ENCODE data around the gene HNRNPC.

HNRNPC gene

GRCh38 chr14:21201732-21202462, 67.3 kb downstream of the HNRNPC start:
- Histone ChIP-seq H3K27ac (ENCODE audit: low read depth, low read length, severe bottlenecking) (no peak overlapping the region), H3K36me3 (ENCODE audit: control insufficient read depth, insufficient read depth, low read length) (peaks cover 48% of the 10 kb centered on the region), H3K4me3 (ENCODE audit: extremely low read depth, insufficient read depth, low read length, poor library complexity, severe bottlenecking) (no peak overlapping the region), H3K4me1 (ENCODE audit: control insufficient read depth, insufficient read depth, low read length, poor library complexity, severe bottlenecking) (no peaks in the 10 kb centered on the region), H3K9me3 (ENCODE audit: control insufficient read depth, low read length) (no peaks in the 10 kb centered on the region)
- 81 to 86% methylated on average over 8 of the region's 12 CpGs for WGBS, 2 experiments (ENCODE audit: insufficient coverage in 2 of 2)

- 94 to 100% methylated on average over 3 to 4 of the region's 5 CpGs for WGBS, 2 experiments (ENCODE audit: insufficient coverage in 2 of 2)
- no peak overlapping the region for H3K4me3 ChIP-seq (ENCODE audit: extremely low read depth, insufficient read depth, low read length, poor library complexity, severe bottlenecking)
- no peak overlapping the region for H3K27ac ChIP-seq (ENCODE audit: low read depth, low read length, severe bottlenecking)
- no peaks in the 10 kb centered on the region for H3K9me3 ChIP-seq (ENCODE audit: control insufficient read depth, low read length)
- H3K36me3 ChIP-seq (ENCODE audit: control insufficient read depth, insufficient read depth, low read length), result peaks cover 38% of the 10 kb centered on the region
- H3K4me1 ChIP-seq (ENCODE audit: control insufficient read depth, insufficient read depth, low read length, poor library complexity, severe bottlenecking), result no peaks in the 10 kb centered on the region
Measured at GRCh38 chr14:21200752-21201461, 68.3 kb downstream of the HNRNPC start.

GRCh38 chr14:21199611-21200560, 69.4 kb downstream of the HNRNPC start:
- H3K9me3 ChIP-seq (ENCODE audit: control insufficient read depth, low read length), result no peaks in the 10 kb centered on the region
- no peak overlapping the region for H3K4me3 ChIP-seq (ENCODE audit: extremely low read depth, insufficient read depth, low read length, poor library complexity, severe bottlenecking)
- H3K36me3 ChIP-seq (ENCODE audit: control insufficient read depth, insufficient read depth, low read length), result peaks cover 28% of the 10 kb centered on the region
- H3K4me1 ChIP-seq (ENCODE audit: control insufficient read depth, insufficient read depth, low read length, poor library complexity, severe bottlenecking), result no peaks in the 10 kb centered on the region
- H3K27ac ChIP-seq (ENCODE audit: low read depth, low read length, severe bottlenecking), result no peak overlapping the region
- no CpG with 5 or more reads among the region's 3 CpGs for WGBS, 2 experiments (ENCODE audit: insufficient coverage in 2 of 2)

- no peak overlapping the region for H3K4me3 ChIP-seq (ENCODE audit: extremely low read depth, insufficient read depth, low read length, poor library complexity, severe bottlenecking)
- WGBS, 2 experiments (ENCODE audit: insufficient coverage in 2 of 2), result 100% methylated on average over 1 of the region's 2 CpGs; no CpG with 5 or more reads in 1 of the 2 experiments
Measured at GRCh38 chr14:21197418-21198205, 71.6 kb downstream of the HNRNPC start.

GRCh38 chr14:21194597-21194996, 74.6 kb downstream of the HNRNPC start:
- no peaks in the 10 kb centered on the region for H3K9me3 ChIP-seq (ENCODE audit: control insufficient read depth, low read length)
- no peaks in the 10 kb centered on the region for H3K4me1 ChIP-seq (ENCODE audit: control insufficient read depth, insufficient read depth, low read length, poor library complexity, severe bottlenecking)
- H3K36me3 ChIP-seq (ENCODE audit: control insufficient read depth, insufficient read depth, low read length), result no peaks in the 10 kb centered on the region
- no peak overlapping the region for H3K4me3 ChIP-seq (ENCODE audit: extremely low read depth, insufficient read depth, low read length, poor library complexity, severe bottlenecking)
- no peak overlapping the region for H3K27ac ChIP-seq (ENCODE audit: low read depth, low read length, severe bottlenecking)

More at GRCh38 chr14:21197418-21198205, 71.6 kb downstream of the HNRNPC start:
- no peaks in the 10 kb centered on the region for H3K9me3 ChIP-seq (ENCODE audit: control insufficient read depth, low read length)
- peaks cover 6% of the 10 kb centered on the region for H3K36me3 ChIP-seq (ENCODE audit: control insufficient read depth, insufficient read depth, low read length)
- no peaks in the 10 kb centered on the region for H3K4me1 ChIP-seq (ENCODE audit: control insufficient read depth, insufficient read depth, low read length, poor library complexity, severe bottlenecking)
- H3K27ac ChIP-seq (ENCODE audit: low read depth, low read length, severe bottlenecking), result no peak overlapping the region

GRCh38 chr14:21192875-21193535, 76.2 kb downstream of the HNRNPC start:
- no peaks in the 10 kb centered on the region for H3K36me3 ChIP-seq (ENCODE audit: control insufficient read depth, insufficient read depth, low read length)
- no peak overlapping the region for H3K4me3 ChIP-seq (ENCODE audit: extremely low read depth, insufficient read depth, low read length, poor library complexity, severe bottlenecking)
- H3K4me1 ChIP-seq (ENCODE audit: control insufficient read depth, insufficient read depth, low read length, poor library complexity, severe bottlenecking), result no peaks in the 10 kb centered on the region
- no peaks in the 10 kb centered on the region for H3K9me3 ChIP-seq (ENCODE audit: control insufficient read depth, low read length)
- no peak overlapping the region for H3K27ac ChIP-seq (ENCODE audit: low read depth, low read length, severe bottlenecking)
- WGBS, 2 experiments (ENCODE audit: insufficient coverage in 2 of 2), result 98 to 100% methylated on average over 4 to 6 of the region's 7 CpGs

- Histone ChIP-seq H3K4me1 (ENCODE audit: control insufficient read depth, insufficient read depth, low read length, poor library complexity, severe bottlenecking) (no peaks in the 10 kb centered on the region), H3K4me3 (ENCODE audit: extremely low read depth, insufficient read depth, low read length, poor library complexity, severe bottlenecking) (no peak overlapping the region), H3K9me3 (ENCODE audit: control insufficient read depth, low read length) (no peaks in the 10 kb centered on the region), H3K36me3 (ENCODE audit: control insufficient read depth, insufficient read depth, low read length) (no peaks in the 10 kb centered on the region), H3K27ac (ENCODE audit: low read depth, low read length, severe bottlenecking) (no peak overlapping the region)
- 83% methylated on average over 1 of the region's 1 CpG; no CpG with 5 or more reads in 1 of the 2 experiments for WGBS, 2 experiments (ENCODE audit: insufficient coverage in 2 of 2)
Measured at GRCh38 chr14:21192447-21192822, 76.8 kb downstream of the HNRNPC start.

- 31 to 42% methylated on average over 12 to 17 of the region's 19 CpGs for WGBS, 2 experiments (ENCODE audit: insufficient coverage in 2 of 2)
- no peak overlapping the region for H3K4me3 ChIP-seq (ENCODE audit: extremely low read depth, insufficient read depth, low read length, poor library complexity, severe bottlenecking)
- H3K9me3 ChIP-seq (ENCODE audit: control insufficient read depth, low read length), result no peaks in the 10 kb centered on the region
Measured at GRCh38 chr14:21191809-21192446, 77.3 kb downstream of the HNRNPC start.

GRCh38 chr14:21191261-21191808, 77.9 kb downstream of the HNRNPC start:
- Histone ChIP-seq H3K36me3 (ENCODE audit: control insufficient read depth, insufficient read depth, low read length) (no peaks in the 10 kb centered on the region), H3K4me1 (ENCODE audit: control insufficient read depth, insufficient read depth, low read length, poor library complexity, severe bottlenecking) (no peaks in the 10 kb centered on the region), H3K27ac (ENCODE audit: low read depth, low read length, severe bottlenecking) (no peak overlapping the region), H3K9me3 (ENCODE audit: control insufficient read depth, low read length) (no peaks in the 10 kb centered on the region), H3K4me3 (ENCODE audit: extremely low read depth, insufficient read depth, low read length, poor library complexity, severe bottlenecking) (no peak overlapping the region)
- WGBS, 2 experiments (ENCODE audit: insufficient coverage in 2 of 2), result 76 to 92% methylated on average over 2 to 4 of the region's 7 CpGs

More at GRCh38 chr14:21191809-21192446, 77.3 kb downstream of the HNRNPC start:
- H3K27ac ChIP-seq (ENCODE audit: low read depth, low read length, severe bottlenecking), result no peak overlapping the region
- no peaks in the 10 kb centered on the region for H3K36me3 ChIP-seq (ENCODE audit: control insufficient read depth, insufficient read depth, low read length)
- no peaks in the 10 kb centered on the region for H3K4me1 ChIP-seq (ENCODE audit: control insufficient read depth, insufficient read depth, low read length, poor library complexity, severe bottlenecking)
